Esophagus squamous epithelium (tissue), 4 donors: ENCODE data around the gene REPS2.

Source experiments
- CTCF ChIP-seq, 6 experiments: fragments of 450-650 bp in 4 of 6; fragments of 200-600 bp in 2 of 6; sonication (generic) in 2 of 6; IDR thresholded peaks; one replicate each; pipeline ENCODE4 v1.5.1; 2016 to 2019; ENCODE audit warnings: antibody characterized with exemption in 6 of 6, mild to moderate bottlenecking in 4 of 6, moderate library complexity in 4 of 6
- POLR2A ChIP-seq, 4 donors: fragments of 450-650 bp; IDR thresholded peaks; one replicate each; pipeline ENCODE4 v1.6.1; 2017; ENCODE audit warnings: antibody characterized with exemption in 4 of 4, mild to moderate bottlenecking in 4 of 4, moderate library complexity in 3 of 4

- no peak for TF ChIP-seq CTCF (IDR thresholded peaks at IDR 0.05)
- no peak for TF ChIP-seq POLR2A (IDR thresholded peaks at IDR 0.05)
Observed at GRCh38 chrX:16931371-16931770, 15.1 kb upstream of the REPS2 start.
